ENCODE data around the gene WWOX.
"Not testable (repeated sequence)": the region's sequence is repeated elsewhere in the genome, so short reads cannot be mapped to it uniquely, and the experiment has no call there.

WWOX gene

GRCh38 chr16:78579020-78579419 is 479.6 kb downstream of the WWOX start:
- DNase-seq (ENCODE audit: low read depth in 1 of 2, low spot score in 1 of 2) = no peak
- TF ChIP-seq JUND (IDR thresholded peaks at IDR 0.05; ENCODE audit: low read depth) = no peak
- in situ Hi-C loops (cut with HindIII; ENCODE audit: low pct_unique_long_range_greater_than_20kb, low sequenced_read_pairs) = no loop called here

- DNase-seq (ENCODE audit: low read depth in 1 of 2, low spot score in 1 of 2) = no peak
- TF ChIP-seq JUND (IDR thresholded peaks at IDR 0.05; ENCODE audit: low read depth) = no peak
- in situ Hi-C loops (cut with HindIII; ENCODE audit: low pct_unique_long_range_greater_than_20kb, low sequenced_read_pairs) = no loop called here
Measured at GRCh38 chr16:78583441-78583840, 484.0 kb downstream of the WWOX start.

GRCh38 chr16:78584213-78584860 is 484.9 kb downstream of the WWOX start:
- in situ Hi-C loops (cut with HindIII; ENCODE audit: low pct_unique_long_range_greater_than_20kb, low sequenced_read_pairs) = no loop called here
- DNase-seq (ENCODE audit: low read depth in 1 of 2, low spot score in 1 of 2) = no peak
- no peak for TF ChIP-seq JUND (IDR thresholded peaks at IDR 0.05; ENCODE audit: low read depth)

GRCh38 chr16:78584991-78585390 is 485.5 kb downstream of the WWOX start:
- in situ Hi-C loops (cut with HindIII; ENCODE audit: low pct_unique_long_range_greater_than_20kb, low sequenced_read_pairs) = no loop called here
- no peak for DNase-seq (ENCODE audit: low read depth in 1 of 2, low spot score in 1 of 2)
- no peak for TF ChIP-seq JUND (IDR thresholded peaks at IDR 0.05; ENCODE audit: low read depth)

GRCh38 chr16:78589331-78589730 is 489.9 kb downstream of the WWOX start:
- in situ Hi-C loops (cut with HindIII; ENCODE audit: low pct_unique_long_range_greater_than_20kb, low sequenced_read_pairs) = no loop called here
- TF ChIP-seq JUND (IDR thresholded peaks at IDR 0.05; ENCODE audit: low read depth) = no peak
- no peak for DNase-seq (ENCODE audit: low read depth in 1 of 2, low spot score in 1 of 2)

GRCh38 chr16:78591682-78592103 is 492.2 kb downstream of the WWOX start:
- DNase-seq (ENCODE audit: low read depth in 1 of 2, low spot score in 1 of 2) = no peak
- in situ Hi-C loops (cut with HindIII; ENCODE audit: low pct_unique_long_range_greater_than_20kb, low sequenced_read_pairs) = no loop called here
- no peak for TF ChIP-seq JUND (IDR thresholded peaks at IDR 0.05; ENCODE audit: low read depth)

GRCh38 chr16:78592111-78592510 is 492.7 kb downstream of the WWOX start:
- DNase-seq (ENCODE audit: low read depth in 1 of 2, low spot score in 1 of 2) = no peak
- no peak for TF ChIP-seq JUND (IDR thresholded peaks at IDR 0.05; ENCODE audit: low read depth)
- in situ Hi-C loops (cut with HindIII; ENCODE audit: low pct_unique_long_range_greater_than_20kb, low sequenced_read_pairs) = no loop called here

GRCh38 chr16:78593352-78593751 is 493.9 kb downstream of the WWOX start:
- in situ Hi-C loops (cut with HindIII; ENCODE audit: low pct_unique_long_range_greater_than_20kb, low sequenced_read_pairs) = no loop called here
- no peak for TF ChIP-seq JUND (IDR thresholded peaks at IDR 0.05; ENCODE audit: low read depth)
- no peak for DNase-seq (ENCODE audit: low read depth in 1 of 2, low spot score in 1 of 2)

- DNase-seq (ENCODE audit: low read depth in 1 of 2, low spot score in 1 of 2) = no peak
- in situ Hi-C loops (cut with HindIII; ENCODE audit: low pct_unique_long_range_greater_than_20kb, low sequenced_read_pairs) = no loop called here
- no peak for TF ChIP-seq JUND (IDR thresholded peaks at IDR 0.05; ENCODE audit: low read depth)
Measured at GRCh38 chr16:78594191-78594590, 494.7 kb downstream of the WWOX start.

- no peak for TF ChIP-seq JUND (IDR thresholded peaks at IDR 0.05; ENCODE audit: low read depth)
- DNase-seq (ENCODE audit: low read depth in 1 of 2, low spot score in 1 of 2) = no peak
- in situ Hi-C loops (cut with HindIII; ENCODE audit: low pct_unique_long_range_greater_than_20kb, low sequenced_read_pairs) = no loop called here
Measured at GRCh38 chr16:78596348-78596995, 497.0 kb downstream of the WWOX start.

GRCh38 chr16:78596996-78597422 is 497.6 kb downstream of the WWOX start:
- DNase-seq (ENCODE audit: low read depth in 1 of 2, low spot score in 1 of 2) = no peak
- no peak for TF ChIP-seq JUND (IDR thresholded peaks at IDR 0.05; ENCODE audit: low read depth)
- in situ Hi-C loops (cut with HindIII; ENCODE audit: low pct_unique_long_range_greater_than_20kb, low sequenced_read_pairs) = no loop called here

GRCh38 chr16:78597809-78598570 is 498.5 kb downstream of the WWOX start:
- in situ Hi-C loops (cut with HindIII; ENCODE audit: low pct_unique_long_range_greater_than_20kb, low sequenced_read_pairs) = no loop called here
- DNase-seq (ENCODE audit: low read depth in 1 of 2, low spot score in 1 of 2) = no peak
- no peak for TF ChIP-seq JUND (IDR thresholded peaks at IDR 0.05; ENCODE audit: low read depth)

GRCh38 chr16:78599271-78599670 is 499.8 kb downstream of the WWOX start:
- DNase-seq (ENCODE audit: low read depth in 1 of 2, low spot score in 1 of 2) = no peak
- TF ChIP-seq JUND (IDR thresholded peaks at IDR 0.05; ENCODE audit: low read depth) = no peak
- in situ Hi-C loops (cut with HindIII; ENCODE audit: low pct_unique_long_range_greater_than_20kb, low sequenced_read_pairs) = no loop called here

GRCh38 chr16:78604423-78605062 is 505.1 kb downstream of the WWOX start:
- in situ Hi-C loops (cut with HindIII; ENCODE audit: low pct_unique_long_range_greater_than_20kb, low sequenced_read_pairs); DNase-seq (ENCODE audit: low read depth in 1 of 2, low spot score in 1 of 2): not testable (repeated sequence)
